ENCODE results near the gene SLC23A3.
"Not testable (repeated sequence)": the region's sequence is repeated elsewhere in the genome, so short reads cannot be mapped to it uniquely, and the experiment has no call there.

The SLC23A3 gene

DNA sequence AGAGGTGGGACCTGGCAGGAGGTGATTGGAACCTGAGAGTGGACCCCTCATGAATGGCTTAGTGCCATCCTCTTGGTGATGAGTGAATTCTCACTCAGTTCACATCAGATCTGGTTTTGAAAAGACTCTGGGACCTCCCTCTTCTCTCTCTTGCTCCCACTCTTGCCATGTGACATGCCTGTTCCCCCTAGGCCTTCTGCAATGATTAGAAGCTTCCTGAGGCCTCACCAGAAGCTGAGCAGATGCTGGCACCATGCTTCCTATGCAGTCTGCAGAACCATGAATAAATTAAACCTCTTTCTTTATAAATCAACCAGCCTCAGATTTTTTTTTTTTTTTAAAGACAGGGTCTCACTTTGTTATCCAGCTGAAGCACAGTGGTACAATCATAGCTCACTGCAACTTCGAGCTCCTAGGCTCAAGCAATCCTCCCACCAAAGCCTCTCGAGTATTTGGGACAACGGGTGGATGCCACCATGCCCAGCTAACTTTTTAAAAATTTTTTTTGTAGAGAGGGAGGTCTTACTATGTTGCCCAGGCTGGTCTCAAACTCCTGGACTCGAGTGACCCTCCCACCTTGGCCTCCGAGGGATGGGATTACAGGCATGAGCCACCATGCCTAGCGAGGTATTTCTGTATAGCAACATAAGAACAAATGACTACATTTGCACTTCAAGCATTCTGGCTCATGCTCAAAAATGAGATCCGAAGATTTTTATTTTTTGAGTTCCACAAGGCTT lies 34.8 kb upstream of the SLC23A3 start:
- no peak for DNase-seq

DNA sequence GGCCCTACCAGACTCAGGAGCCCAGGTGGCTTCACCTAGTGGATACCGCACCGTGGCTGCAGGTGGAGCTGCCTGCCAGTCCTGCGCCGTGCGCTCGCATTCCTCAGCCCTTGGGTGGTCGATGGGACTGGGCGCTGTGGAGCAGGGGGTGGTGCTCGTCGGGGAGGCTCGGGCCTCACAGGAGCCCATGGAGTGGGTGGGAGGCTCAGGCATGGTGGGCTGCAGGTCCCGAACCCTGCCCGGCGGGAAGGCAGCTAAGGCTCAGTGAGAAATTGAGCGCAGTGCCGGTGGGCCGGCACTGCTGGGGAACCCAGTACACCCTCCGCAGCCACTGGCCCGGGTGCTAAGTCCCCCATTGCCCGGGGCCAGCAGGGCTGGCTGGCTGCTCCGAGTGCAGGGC lies 31.5 kb upstream of the SLC23A3 start:
- not testable (repeated sequence) for DNase-seq

GRCh38 chr2:219200502-219201326 lies 30.9 kb upstream of the SLC23A3 start:
- peak; percentile 29 for DNase-seq

- peak; percentile 19 for DNase-seq
These were observed 29.8 kb upstream of the SLC23A3 start for GRCh38 chr2:219199470-219200211.

DNA sequence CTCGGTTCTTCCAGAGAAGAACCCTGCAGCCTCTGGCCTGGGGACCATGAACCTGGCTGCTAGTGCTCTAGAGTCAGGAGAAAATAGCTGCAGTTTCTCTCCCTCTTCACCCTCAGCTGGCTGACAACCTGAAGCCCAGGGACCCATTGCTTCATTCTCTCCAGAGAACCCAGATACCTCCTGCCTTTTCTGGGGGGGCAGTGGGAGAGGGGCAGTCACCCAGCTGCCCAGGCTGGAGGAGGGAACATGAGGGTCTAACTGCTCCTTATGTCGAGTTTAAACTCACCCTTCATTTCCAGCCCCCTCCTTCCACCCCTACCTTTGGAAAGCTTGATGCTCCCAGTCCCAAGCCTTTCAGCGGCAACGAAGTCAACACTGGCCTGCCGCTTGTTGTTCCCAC lies 29.1 kb upstream of the SLC23A3 start:
- no peak for DNase-seq

GRCh38 chr2:219197388-219197787 lies 27.6 kb upstream of the SLC23A3 start:
- no peak for DNase-seq

GRCh38 chr2:219186754-219187456 lies 17.1 kb upstream of the SLC23A3 start:
- no peak for DNase-seq

- DNase-seq: no peak
These were observed 14.3 kb upstream of the SLC23A3 start for GRCh38 chr2:219184121-219184520.

DNA sequence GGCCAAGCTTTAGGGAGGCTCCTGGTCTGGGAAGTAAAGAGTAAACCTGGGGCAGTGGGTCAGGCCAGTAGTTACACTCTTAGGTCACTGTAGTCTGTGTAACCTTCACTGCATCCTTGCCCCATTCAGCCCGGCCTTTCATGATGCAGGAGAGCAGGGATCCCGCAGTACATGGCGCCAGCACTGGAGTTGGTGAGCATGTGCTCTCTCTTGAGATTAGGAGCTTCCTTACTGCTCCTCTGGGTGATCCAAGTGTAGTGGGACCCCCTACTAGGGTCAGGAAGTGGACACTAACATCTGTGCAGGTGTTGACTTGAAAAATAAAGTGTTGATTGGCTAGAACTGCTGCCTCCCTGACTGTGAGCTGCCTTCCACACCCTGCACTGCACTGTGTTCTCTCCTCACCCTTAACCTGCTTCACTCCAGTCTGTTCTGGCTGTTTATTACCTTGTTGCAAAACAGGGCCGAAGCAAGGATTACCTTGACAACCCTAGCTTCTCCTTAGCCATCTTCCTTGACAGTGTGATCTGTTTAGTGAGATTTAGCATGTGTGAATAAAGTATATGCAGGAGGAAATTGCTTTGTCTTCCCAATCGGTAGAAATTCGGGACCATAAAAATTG lies 13.4 kb upstream of the SLC23A3 start:
- DNase-seq: no peak

- no peak for DNase-seq
These were observed 12.7 kb upstream of the SLC23A3 start for GRCh38 chr2:219182331-219183150.

- DNase-seq: no peak
These were observed 11.7 kb upstream of the SLC23A3 start for GRCh38 chr2:219181531-219181930.

DNA sequence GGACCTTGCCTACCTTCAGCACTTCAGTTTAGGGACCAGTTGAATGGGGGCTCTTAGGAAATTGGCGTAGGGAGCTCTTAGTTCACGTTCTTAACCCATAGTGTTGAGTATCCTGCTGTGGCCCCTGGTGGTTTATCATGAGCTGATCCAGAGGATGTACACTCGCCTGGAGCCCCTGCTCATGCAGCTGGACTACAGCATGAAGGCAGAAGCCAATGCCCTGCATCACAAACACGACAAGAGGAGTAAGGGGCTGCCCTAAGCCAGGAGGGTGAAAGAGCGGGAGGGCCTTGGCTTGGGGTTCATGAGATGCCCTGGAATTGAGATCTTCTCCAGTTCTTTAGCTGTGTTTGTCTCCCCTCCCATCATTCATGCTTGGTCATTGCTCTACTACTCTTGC lies 11.1 kb upstream of the SLC23A3 start:
- no peak for DNase-seq

DNA sequence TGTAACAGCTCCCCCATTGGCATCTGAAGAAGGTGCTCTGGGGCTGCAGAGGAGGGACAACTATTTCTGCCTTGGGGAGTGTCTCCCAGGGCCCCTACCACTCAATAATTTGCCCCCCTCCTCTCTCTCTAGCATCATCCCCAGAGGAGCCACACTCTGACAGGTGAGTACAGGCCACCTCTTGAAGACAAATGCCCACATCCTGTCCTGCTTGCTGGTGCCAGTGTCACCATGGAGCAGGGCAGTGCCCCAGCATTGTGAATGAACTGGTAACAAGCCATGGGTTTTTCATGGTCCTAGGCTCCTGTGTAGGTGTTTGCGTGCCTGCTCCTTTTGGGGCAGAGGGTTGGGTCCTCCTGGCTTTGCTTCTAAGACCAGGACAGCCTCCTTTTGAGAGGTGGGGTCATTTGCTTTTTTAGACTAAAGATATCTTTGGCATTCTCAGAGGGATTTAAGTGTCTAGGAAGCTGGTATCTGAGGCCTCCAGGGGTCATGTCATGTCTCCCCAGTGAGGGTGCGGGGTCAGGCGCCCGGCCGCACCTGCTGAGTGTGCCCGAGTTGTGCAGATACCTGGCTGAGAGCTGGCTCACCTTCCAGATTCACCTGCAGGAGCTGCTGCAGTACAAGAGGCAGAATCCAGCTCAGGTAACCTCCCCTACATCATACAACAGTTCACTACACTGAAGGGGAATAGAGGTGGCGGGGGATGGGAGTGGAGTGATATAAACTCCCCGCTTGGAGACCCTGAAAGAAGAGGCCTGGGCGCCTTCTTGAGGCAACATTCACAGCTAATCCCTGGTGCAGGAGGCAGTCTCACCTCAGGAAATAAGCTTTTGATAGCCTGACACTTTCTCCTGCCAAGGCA lies 10.0 kb upstream of the SLC23A3 start:
- DNase-seq: no peak

GRCh38 chr2:219178377-219179175 lies 8.7 kb upstream of the SLC23A3 start:
- DNase-seq: peak; percentile 10

DNA sequence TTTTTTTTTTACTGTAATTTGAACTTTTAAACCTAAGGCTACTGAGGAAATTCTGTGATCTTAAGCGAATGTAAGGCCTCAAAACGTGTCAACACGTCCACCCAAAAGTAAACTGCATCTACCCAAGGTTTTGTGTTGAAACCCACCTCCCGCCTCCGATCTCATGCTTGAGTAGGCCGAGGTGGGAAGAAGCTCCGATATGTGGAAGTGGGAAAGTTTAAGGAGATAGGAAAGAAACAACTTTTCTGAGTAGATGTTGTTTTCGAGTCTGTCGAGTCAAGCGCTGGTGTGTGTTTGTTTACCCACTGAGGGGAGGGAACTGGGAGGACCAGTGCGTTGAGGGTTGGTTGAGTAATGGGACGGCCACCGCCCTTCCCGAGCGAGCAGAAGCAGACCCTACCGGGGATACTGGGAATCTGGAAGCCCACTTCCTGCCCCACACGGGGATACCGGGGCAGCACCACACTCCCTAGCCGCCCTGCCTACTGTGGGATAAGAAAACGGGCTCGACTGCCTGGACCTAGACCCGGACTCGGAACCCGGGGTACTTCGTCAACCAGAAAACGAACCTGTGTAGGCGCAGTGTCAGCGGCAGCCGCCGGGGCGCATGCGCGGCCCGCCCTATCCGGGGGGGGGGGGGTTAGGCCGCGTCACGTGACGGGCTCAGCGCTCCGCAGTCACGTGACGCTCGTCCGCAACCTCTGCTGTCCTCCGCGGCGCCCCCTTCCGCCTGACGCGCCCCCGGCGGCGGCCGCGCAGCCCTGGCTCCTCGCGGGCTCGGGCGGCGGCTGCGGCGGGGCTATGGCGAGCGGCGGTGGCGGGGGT lies 7.9 kb upstream of the SLC23A3 start, which contains the start of gene RETREG2:
RETREG2 (plus strand) TSS at position 724 of the 825 bp plus-strand sequence; CDS start at position 802, 78 bp downstream.
- peak; percentile 86 for DNase-seq

DNA sequence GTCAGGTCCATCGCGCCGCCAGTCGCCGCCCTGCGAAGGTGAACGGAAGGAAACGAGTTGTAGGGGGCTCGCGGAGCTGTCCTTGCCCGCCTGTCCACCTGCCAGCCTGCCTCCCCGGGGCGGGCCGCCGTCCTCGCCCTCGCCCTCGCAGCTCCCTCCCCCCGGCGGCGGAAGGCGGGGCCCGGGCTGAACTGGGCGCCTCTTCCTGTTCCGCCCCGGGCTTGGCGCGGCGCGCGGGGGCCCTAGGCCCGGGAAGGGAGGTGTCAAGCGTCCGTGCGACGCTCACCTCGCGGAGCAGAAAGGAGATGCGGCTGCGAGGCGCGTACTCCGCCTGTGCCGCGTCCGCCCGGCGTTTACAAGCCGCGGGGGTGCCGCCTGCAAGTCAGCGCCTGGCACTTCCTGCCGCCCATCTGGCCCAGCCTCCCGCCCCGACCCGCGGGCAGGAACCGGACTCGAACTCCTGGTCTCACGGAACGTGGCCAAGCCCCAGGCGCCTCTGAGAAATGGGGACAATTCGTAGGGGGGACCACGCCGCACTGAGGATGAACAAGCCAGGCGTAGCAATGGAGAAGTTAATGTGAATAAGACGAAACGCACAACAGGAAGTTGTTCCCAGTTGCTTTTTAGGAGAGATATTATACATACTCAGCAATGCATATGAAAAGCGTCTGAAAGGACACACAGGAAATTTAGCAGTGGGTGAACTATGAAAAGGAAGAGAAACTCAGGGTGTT lies 7.2 kb upstream of the SLC23A3 start, which contains the start of gene CNPPD1:
CNPPD1 (minus strand) TSS at position 108 of the 734 bp plus-strand sequence; CDS start at position 11, 97 bp downstream.
- peak; percentile 76 for DNase-seq

Data from NCI-H526 treated with DMSO at 0.1 percent for 48 hours (cell line).